ENCODE measurements around the gene ST6GALNAC1. TPM values are rescaled to one million over a fixed set of nuclear protein-coding genes. Genes with fewer than 3 reads are reported as not detected.

ST6GALNAC1 gene
- total and polyA plus RNA-seq, 5 donors: 2.4 to 5.0 (median 3.2) TPM

- intact Hi-C loops (cut with DNase I): no loop called here
- H3K27me3 ChIP-seq (ENCODE audit: control insufficient read depth, insufficient read depth): no peaks in the 10 kb centered on the region
- H3K4me1 ChIP-seq (ENCODE audit: control insufficient read depth, insufficient read depth, low read length): peaks cover 6% of the 10 kb centered on the region
- no peak overlapping the region for H3K4me3 ChIP-seq (ENCODE audit: low read length)
- H3K27ac ChIP-seq (ENCODE audit: low read length): no peak overlapping the region
- 64% methylated on average over 3 of the region's 3 CpGs for WGBS
- DNase-seq: no peak
- H3K9me3 ChIP-seq (ENCODE audit: control insufficient read depth, low read length): no peaks in the 10 kb centered on the region
- ATAC-seq: peak in 1 of 2 donors; percentile 27
Measured at GRCh38 chr17:76660656-76661042, 17.1 kb upstream of the ST6GALNAC1 start.

- H3K4me1 ChIP-seq (ENCODE audit: control insufficient read depth, insufficient read depth, low read length): peaks cover 6% of the 10 kb centered on the region
- no peak overlapping the region for H3K27ac ChIP-seq (ENCODE audit: low read length)
- intact Hi-C loops (cut with DNase I): no loop called here
- DNase-seq (peak in 1 of 3 donors; percentile 50), ATAC-seq (peak; percentile 61 to 76)
- no peaks in the 10 kb centered on the region for H3K9me3 ChIP-seq (ENCODE audit: control insufficient read depth, low read length)
- WGBS: 33% methylated on average over 13 of the region's 13 CpGs
- H3K27me3 ChIP-seq (ENCODE audit: control insufficient read depth, insufficient read depth): no peaks in the 10 kb centered on the region
- H3K4me3 ChIP-seq (ENCODE audit: low read length): no peak overlapping the region
Measured at GRCh38 chr17:76659928-76660655, 16.5 kb upstream of the ST6GALNAC1 start.

DNA sequence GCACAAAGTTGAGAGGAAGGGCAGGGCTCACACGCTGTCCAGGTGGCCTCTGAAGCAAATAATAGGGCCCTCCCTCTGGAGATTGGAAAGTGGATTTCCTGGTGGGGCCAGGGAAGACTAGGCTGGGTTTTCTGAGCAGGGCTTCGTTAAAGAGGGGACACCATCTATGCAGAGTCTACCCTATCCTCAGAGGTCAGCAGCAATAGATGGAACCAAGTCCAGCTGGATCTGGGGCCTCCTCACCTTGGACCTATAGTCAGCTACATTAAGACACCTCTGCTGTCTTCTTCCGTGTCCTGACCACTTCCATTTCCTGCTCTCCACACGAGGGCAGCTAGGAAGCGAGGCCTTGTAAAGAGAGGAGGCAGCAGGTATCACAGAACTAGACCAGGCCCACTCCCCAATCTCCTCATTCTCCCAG, 14.7 kb upstream of the ST6GALNAC1 start:
- ATAC-seq: no peak
- no peak for DNase-seq
- Histone ChIP-seq H3K4me1 (ENCODE audit: control insufficient read depth, insufficient read depth, low read length) (peaks cover 6% of the 10 kb centered on the region), H3K27ac (ENCODE audit: low read length) (no peak overlapping the region), H3K4me3 (ENCODE audit: low read length) (no peak overlapping the region), H3K27me3 (ENCODE audit: control insufficient read depth, insufficient read depth) (no peaks in the 10 kb centered on the region), H3K9me3 (ENCODE audit: control insufficient read depth, low read length) (no peaks in the 10 kb centered on the region)
- WGBS: 66% methylated on average over 5 of the region's 5 CpGs
- intact Hi-C loops (cut with DNase I): no loop called here

GRCh38 chr17:76657505-76658241, 14.1 kb upstream of the ST6GALNAC1 start:
- Histone ChIP-seq H3K4me3 (ENCODE audit: low read length) (no peak overlapping the region), H3K27ac (ENCODE audit: low read length) (peak overlapping the region; percentile 30), H3K4me1 (ENCODE audit: control insufficient read depth, insufficient read depth, low read length) (peaks cover 6% of the 10 kb centered on the region), H3K27me3 (ENCODE audit: control insufficient read depth, insufficient read depth) (no peaks in the 10 kb centered on the region), H3K9me3 (ENCODE audit: control insufficient read depth, low read length) (no peaks in the 10 kb centered on the region)
- DNase-seq (no peak), ATAC-seq (no peak)
- 85% methylated on average over 8 of the region's 8 CpGs for WGBS
- intact Hi-C loops (cut with DNase I): no loop called here

DNA sequence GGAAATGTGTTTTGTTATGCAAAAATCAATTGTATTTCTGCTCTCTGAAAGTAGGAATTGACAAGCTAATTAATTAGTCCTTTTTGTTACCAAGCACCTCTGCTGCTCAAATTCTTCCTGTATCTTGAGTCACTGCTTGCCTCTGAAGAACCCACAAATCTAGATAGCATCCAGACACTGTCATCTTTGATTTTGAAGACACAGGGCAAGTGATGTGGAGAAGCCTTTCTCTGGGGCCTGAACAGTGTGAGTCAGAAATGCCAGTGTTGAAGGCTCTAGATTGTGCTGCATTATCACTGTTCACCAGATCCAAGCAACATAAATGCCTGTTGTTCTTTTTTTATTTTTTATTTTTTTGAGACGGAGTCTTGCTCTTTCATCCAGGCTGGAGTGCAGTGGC, 10.9 kb upstream of the ST6GALNAC1 start:
- intact Hi-C loops (cut with DNase I): no loop called here
- ATAC-seq (no peak), DNase-seq (no peak)
- H3K4me3 ChIP-seq (ENCODE audit: low read length): no peak overlapping the region
- no peaks in the 10 kb centered on the region for H3K9me3 ChIP-seq (ENCODE audit: control insufficient read depth, low read length)
- no peaks in the 10 kb centered on the region for H3K27me3 ChIP-seq (ENCODE audit: control insufficient read depth, insufficient read depth)
- WGBS: 87% methylated on average over 1 of the region's 1 CpG
- peaks cover under 1% of the 10 kb centered on the region for H3K4me1 ChIP-seq (ENCODE audit: control insufficient read depth, insufficient read depth, low read length)
- no peak overlapping the region for H3K27ac ChIP-seq (ENCODE audit: low read length)

- ATAC-seq: no peak
- H3K4me1 ChIP-seq (ENCODE audit: control insufficient read depth, insufficient read depth, low read length): no peaks in the 10 kb centered on the region
Measured at GRCh38 chr17:76650504-76650903, 6.9 kb upstream of the ST6GALNAC1 start.

DNA sequence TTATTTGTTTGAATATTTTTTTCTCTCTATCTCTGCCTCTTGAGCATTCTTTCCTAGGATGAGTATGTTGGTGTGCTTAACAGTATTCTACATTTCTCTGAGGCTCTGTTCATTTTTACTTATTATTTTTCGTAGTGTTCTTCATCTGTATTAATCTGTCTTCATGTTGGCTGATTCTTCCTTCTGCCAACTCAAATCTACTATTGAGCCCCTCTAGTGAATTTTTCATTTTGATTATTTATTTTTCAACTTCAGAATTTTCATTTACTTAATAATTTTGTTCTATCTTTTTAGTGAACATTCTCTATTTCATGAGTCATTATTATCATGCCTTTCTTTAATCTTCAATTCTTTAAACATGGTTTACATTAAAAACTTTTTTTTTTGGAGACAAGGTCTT, 3.2 kb upstream of the ST6GALNAC1 start:
- H3K27ac ChIP-seq (ENCODE audit: low read length): no peak overlapping the region
- ATAC-seq: no peak
- 87% methylated on average over 1 of the region's 1 CpG for WGBS
- DNase-seq: no peak
- no peaks in the 10 kb centered on the region for H3K4me1 ChIP-seq (ENCODE audit: control insufficient read depth, insufficient read depth, low read length)
- H3K9me3 ChIP-seq (ENCODE audit: control insufficient read depth, low read length): no peaks in the 10 kb centered on the region
- H3K4me3 ChIP-seq (ENCODE audit: low read length): no peak overlapping the region
- intact Hi-C loops (cut with DNase I): no loop called here
- no peaks in the 10 kb centered on the region for H3K27me3 ChIP-seq (ENCODE audit: control insufficient read depth, insufficient read depth)

More at GRCh38 chr17:76650504-76650903, 6.9 kb upstream of the ST6GALNAC1 start:
- no peak for DNase-seq
- Histone ChIP-seq H3K4me3 (ENCODE audit: low read length) (no peak overlapping the region), H3K9me3 (ENCODE audit: control insufficient read depth, low read length) (no peaks in the 10 kb centered on the region), H3K27ac (ENCODE audit: low read length) (no peak overlapping the region), H3K27me3 (ENCODE audit: control insufficient read depth, insufficient read depth) (no peaks in the 10 kb centered on the region)
- intact Hi-C loops (cut with DNase I): no loop called here
- 91% methylated on average over 5 of the region's 5 CpGs for WGBS

GRCh38 chr17:76645481-76645880, 1.9 kb upstream of the ST6GALNAC1 start:
- no peaks in the 10 kb centered on the region for H3K9me3 ChIP-seq (ENCODE audit: control insufficient read depth, low read length)
- DNase-seq (no peak), ATAC-seq (no peak)
- intact Hi-C loops (cut with DNase I): no loop called here
- no peaks in the 10 kb centered on the region for H3K4me1 ChIP-seq (ENCODE audit: control insufficient read depth, insufficient read depth, low read length)
- H3K4me3 ChIP-seq (ENCODE audit: low read length): no peak overlapping the region
- WGBS: 57% methylated on average over 5 of the region's 5 CpGs
- H3K27ac ChIP-seq (ENCODE audit: low read length): no peak overlapping the region
- H3K27me3 ChIP-seq (ENCODE audit: control insufficient read depth, insufficient read depth): no peaks in the 10 kb centered on the region

GRCh38 chr17:76644995-76645394, 1.4 kb upstream of the ST6GALNAC1 start:
- intact Hi-C loops (cut with DNase I): no loop called here
- no peak for DNase-seq
- WGBS: 85% methylated on average over 8 of the region's 8 CpGs

GRCh38 chr17:76642994-76643393, 563 bp downstream of the ST6GALNAC1 start:
- ATAC-seq (peak in 1 of 2 donors; percentile 36), DNase-seq (no peak)
- H3K27me3 ChIP-seq (ENCODE audit: control insufficient read depth, insufficient read depth): no peaks in the 10 kb centered on the region
- H3K9me3 ChIP-seq (ENCODE audit: control insufficient read depth, low read length): no peaks in the 10 kb centered on the region
- WGBS: 78% methylated on average over 6 of the region's 6 CpGs
- H3K4me3 ChIP-seq (ENCODE audit: low read length): peak overlapping the region; percentile 31
- H3K4me1 ChIP-seq (ENCODE audit: control insufficient read depth, insufficient read depth, low read length): no peaks in the 10 kb centered on the region
- intact Hi-C loops (cut with DNase I): no loop called here
- peak overlapping the region; percentile 56 for H3K27ac ChIP-seq (ENCODE audit: low read length)

More at GRCh38 chr17:76644995-76645394, 1.4 kb upstream of the ST6GALNAC1 start:
- Histone ChIP-seq H3K4me3 (ENCODE audit: low read length) (no peak overlapping the region), H3K27ac (ENCODE audit: low read length) (no peak overlapping the region), H3K9me3 (ENCODE audit: control insufficient read depth, low read length) (no peaks in the 10 kb centered on the region), H3K27me3 (ENCODE audit: control insufficient read depth, insufficient read depth) (no peaks in the 10 kb centered on the region), H3K4me1 (ENCODE audit: control insufficient read depth, insufficient read depth, low read length) (no peaks in the 10 kb centered on the region)
- no peak for ATAC-seq

DNA sequence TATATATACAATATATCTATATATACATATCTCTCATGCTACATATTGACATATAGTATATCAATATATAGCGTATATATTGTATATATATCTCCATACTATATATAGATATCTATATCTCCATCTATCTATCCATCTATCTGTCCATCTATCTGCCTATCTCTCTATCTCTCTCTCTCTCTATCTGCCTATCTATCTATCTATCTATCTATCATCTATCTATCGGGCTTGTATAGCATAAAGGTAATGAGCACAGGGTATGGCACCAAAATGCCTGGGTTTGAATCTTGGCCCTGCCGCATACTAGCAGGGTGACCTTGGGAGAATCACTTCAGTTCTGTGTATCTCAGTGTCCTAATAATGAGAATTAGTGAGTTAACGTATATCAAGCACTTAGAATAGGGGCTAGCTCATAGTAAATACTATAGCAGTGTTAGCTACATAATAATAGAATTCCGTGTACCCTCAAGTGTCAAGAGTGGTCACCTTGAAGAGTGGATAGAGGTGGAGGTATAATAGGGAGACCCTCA, 1.5 kb downstream of the ST6GALNAC1 start:
- no peak overlapping the region for H3K27ac ChIP-seq (ENCODE audit: low read length)
- peak overlapping the region; percentile 23 for H3K4me3 ChIP-seq (ENCODE audit: low read length)
- no peak for ATAC-seq

More for the DNA sequence above, 1.5 kb downstream of the ST6GALNAC1 start:
- no peaks in the 10 kb centered on the region for H3K9me3 ChIP-seq (ENCODE audit: control insufficient read depth, low read length)
- intact Hi-C loops (cut with DNase I): no loop called here
- H3K27me3 ChIP-seq (ENCODE audit: control insufficient read depth, insufficient read depth): no peaks in the 10 kb centered on the region
- DNase-seq: no peak
- H3K4me1 ChIP-seq (ENCODE audit: control insufficient read depth, insufficient read depth, low read length): no peaks in the 10 kb centered on the region
- 94% methylated on average over 5 of the region's 5 CpGs for WGBS

Measured in right cardiac atrium (tissue), 5 donors.